ENCODE results near the gene DIP2C.

GRCh38 chr10:359762-360161 is 329.7 kb downstream of the DIP2C start:
- TF ChIP-seq CTCF (IDR thresholded peaks at IDR 0.05; ENCODE audit: borderline replicate concordance, extremely low read depth, low read length, poor library complexity, severe bottlenecking) (no peak), EZH2 (IDR thresholded peaks at IDR 0.05; ENCODE audit: borderline replicate concordance, low read depth, low read length, severe bottlenecking) (no peak)

Data from DND-41 (cell line).